Stimulated activated CD8-positive, alpha-beta memory T cell treated with anti-CD3 and anti-CD28 coated beads, Interleukin-15, amount 100 ng/mL, for 24 hours (primary cell): ENCODE results near the gene RELL2.

Source experiments
- DNase-seq: peaks from one replicate; pipeline ENCODE4 v3.0.0-alpha.2; 2020; ENCODE audit warnings: low read depth

The RELL2 gene

DNA sequence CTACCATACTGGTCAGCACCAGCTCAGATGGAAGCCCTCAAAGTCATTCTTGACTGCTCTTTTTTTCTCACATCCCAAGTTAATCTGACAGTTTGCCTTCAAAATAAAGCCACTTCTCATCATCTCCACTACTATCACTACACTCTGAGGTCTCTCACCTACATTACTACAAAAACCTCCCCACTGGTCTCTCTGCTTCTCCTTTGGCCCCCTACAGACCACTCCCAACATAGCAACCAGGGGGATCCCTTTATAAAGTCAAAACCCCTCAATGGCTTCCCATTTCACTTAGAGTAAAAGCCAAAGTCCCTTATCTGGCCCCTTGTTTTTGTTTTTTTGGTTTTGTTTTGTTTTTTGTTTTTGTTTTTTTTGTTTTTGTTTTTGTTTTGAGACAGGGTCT is 40.6 kb downstream of the RELL2 start:
- DNase-seq: no peak

DNA sequence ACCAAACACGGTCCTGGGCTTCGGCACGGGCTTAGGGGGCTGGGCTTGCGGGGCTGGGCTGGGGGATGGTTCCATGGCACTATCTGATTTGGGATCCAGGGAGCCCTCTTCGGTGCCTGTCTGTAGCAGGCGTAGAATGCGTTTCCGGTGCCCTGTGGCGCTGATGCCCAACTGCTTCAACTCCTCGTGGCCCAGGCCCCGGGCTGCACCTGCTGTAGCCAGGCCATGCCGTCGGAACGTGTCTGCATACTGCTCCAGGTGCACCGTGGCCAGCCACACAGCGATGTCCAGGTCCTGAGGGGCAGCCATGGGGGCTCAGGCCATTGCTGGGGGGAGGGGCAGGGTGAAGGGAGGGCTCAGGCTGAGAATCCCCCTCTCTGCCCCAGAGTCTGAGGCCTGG is 43.4 kb downstream of the RELL2 start:
- DNase-seq: no peak

DNA sequence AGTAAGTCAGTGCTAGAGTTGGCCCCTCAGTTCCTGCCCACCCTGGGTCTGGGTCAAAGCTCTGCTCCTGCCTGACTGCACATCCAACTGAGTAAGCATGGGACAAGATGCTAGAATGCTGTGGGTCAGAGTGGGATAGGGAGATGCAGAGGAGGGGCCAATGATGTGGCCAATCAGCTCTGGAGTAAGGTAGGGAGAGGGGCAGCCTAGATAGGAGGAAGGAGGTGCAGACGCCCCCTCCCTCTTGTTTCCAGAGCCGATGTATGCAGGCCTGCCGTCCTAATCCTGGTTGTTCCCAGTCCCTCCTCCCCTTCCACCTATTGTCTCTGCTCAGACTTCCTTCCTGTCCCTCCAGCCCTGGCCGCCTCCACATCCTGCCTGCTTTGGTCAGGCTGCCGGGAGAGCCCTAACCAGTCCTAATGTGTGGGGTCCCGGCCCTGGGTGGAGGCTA is 44.0 kb downstream of the RELL2 start:
- DNase-seq: no peak

DNA sequence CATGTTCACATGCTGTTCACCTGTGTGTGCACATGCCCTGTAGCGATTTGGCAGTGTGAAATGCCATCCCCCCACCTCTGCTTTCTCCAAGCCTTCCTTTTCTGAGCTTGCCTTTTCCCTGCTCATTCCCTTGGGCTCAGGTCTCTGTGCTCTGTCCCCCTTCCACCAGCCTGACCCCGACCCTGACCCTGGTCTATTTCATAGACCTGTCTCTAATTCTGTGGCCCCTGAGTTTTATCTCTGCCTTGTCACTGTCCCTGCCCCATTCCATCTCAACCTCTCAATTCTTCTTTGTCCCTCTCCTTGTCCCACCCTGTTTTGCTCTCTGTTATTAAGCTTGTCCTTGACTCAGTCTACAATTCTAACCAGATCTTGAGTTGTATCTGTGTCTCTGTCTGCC is 44.5 kb downstream of the RELL2 start:
- DNase-seq: no peak

DNA sequence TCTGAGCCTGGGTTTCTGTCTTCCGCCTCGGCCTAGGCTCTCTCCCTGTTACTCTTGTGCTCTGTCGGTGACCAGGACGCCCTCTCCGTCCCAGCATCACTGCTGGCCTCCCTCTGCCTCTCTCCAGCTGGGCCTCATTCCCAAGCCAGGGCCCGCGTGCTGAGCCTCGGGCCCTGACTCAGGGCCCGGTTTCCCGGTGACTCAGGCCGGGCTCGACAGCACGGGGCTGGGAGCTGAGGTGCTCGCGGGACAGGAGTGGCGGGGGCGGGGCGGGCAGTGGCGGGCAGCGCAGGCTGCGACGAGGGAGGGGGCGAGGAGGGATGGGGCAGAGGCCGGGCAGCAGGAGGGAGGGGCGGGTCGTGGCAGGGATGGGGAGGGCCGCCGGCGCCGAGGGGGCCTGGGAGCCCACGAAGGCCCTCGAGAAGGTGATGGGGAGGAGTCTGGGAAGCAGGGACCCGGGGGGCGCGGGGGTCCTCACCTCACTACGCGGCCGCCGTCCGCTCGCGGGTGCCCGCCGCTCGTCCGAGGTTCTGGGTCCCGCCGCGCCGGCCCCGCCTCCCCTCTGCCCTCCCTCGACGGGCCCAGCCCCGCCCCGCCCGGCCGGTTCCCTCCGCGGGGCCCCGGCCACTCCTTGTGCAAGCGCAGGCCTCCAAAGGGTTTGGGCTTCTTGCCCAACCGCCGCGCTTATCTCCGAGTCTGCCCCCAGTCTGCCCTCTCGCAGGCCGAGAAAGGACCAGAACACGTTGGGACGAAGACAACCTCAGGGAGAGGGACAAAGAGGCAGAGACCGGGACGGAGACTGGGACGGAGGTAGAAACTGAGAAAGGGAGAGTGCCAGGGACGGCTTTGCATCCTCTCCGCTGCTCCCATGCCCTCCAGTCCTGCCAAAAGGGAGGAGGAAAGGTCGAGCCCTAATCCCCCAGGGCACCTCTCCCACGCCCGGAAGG is 45.2 kb downstream of the RELL2 start, which contains the start of gene ARAP3:
TSS of gene ARAP3 (minus strand) at position 536 of the 947 bp plus-strand sequence. CDS start 1,744 bp downstream, outside the sequence.
- DNase-seq: no peak

DNA sequence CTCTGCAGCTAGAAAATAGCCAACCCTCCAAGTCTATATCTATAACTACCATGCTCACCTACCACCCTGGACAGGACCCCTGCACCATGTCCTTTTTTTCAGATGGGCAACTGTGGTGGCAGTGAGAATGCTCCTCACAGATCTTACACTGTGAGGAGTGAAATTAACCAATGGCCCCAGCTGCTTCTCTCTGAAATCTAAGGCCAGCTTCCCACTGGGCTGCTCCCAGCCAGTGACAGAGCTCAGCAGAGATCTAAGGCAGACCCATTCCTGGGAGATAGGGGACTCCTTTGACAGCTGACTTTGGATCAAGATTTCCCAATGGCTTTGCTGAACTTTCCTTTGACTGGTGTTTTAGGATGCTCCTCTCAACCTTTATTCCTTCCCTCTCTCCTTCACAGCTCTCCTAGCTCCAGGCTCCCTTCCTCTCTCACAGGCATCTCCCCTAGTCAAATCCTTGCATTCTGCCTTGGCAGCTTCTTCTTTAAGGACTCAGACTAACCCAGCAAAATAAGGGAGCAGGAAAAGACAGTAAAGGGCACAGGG is 46.9 kb downstream of the RELL2 start:
- no peak for DNase-seq

DNA sequence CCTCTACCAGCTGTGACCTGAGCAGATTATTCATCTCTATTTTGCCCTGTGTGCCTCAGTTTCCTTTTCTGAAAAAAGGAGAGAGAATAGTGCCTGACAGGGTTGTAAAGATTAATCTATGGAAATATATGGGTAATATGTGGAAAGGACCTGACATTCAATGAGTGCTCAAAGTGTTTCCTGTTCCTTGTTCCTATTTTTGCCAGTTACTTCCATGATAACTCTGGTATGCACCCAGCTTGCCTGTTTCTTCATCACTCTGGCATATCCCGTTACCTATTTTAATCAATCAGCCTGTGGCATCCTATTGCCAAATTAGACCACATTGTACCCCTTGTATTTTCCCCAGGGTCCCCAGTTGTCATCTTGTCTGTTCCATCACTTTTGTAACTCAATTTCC is 48.8 kb downstream of the RELL2 start:
- no peak for DNase-seq

DNA sequence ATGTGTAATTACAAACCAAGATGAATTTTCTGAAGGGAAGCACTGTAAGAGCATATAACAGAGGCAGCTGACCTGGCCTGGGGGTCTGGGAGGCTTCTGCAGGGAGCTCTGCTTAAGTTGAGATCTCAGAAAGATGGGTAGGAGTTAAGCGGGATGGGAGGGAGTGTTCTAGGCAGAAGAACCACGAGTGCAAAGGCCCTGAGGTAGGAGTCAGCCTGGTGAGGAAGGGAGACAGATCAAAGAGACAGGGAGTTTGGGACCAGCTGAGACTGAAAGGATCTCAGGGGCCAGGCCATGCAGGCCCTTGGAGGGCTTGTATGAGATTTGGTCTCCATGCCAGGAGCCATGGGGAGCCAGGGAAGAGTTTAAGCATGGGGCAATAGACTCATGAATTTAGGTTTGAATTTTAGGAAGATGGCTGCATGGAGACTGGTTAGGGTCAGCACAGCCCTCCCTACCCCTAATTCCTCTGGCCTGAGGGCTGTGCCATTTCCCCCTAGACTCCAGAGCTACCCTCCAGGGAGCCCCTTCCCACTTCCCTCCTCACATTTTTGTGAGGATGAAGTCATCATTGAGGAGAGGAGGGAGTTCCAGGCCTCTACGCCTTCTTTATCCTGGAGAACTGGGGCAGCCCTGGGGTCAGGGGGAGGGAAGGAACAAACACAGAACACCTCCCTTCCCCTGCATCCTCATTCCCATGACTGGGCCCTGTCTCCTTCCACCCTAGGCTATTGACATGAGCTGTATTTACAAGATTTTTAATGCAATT is 50.0 kb downstream of the RELL2 start:
- no peak for DNase-seq
